Gastroesophageal sphincter (tissue), 4 donors: ENCODE results near the gene EHD1. TPM values are rescaled to one million over a fixed set of nuclear protein-coding genes. Genes with fewer than 3 reads are reported as not detected.

ENCODE experiments used
- ATAC-seq: fragments of 150-250 bp; one replicate; pipeline ENCODE4 v1.9.1; 2016; ENCODE audit warnings: mild to moderate bottlenecking, moderate library complexity
- H3K27ac ChIP-seq, 4 donors: fragments of 200-600 bp; sonication (generic) in 3 of 4; 1 replicate in 3 of 4; 2 replicates in 1 of 4; pipeline ENCODE4 v1.5.1; 2016 to 2019
- H3K27me3 ChIP-seq: fragments of 200-600 bp; sonication (generic); one replicate; pipeline ENCODE4 v1.5.1; 2019
- H3K36me3 ChIP-seq, 2 donors: fragments of 200-600 bp; sonication (generic); one replicate each; pipeline ENCODE4 v1.5.1; 2019; ENCODE audit warnings: control low read depth in 1 of 2
- H3K4me1 ChIP-seq, 3 donors: fragments of 200-600 bp; sonication (generic); 1 replicate in 2 of 3; 2 replicates in 1 of 3; pipeline ENCODE4 v1.5.1; 2016 to 2019; ENCODE audit warnings: control low read depth in 2 of 3
- H3K4me3 ChIP-seq, 2 donors: fragments of 200-600 bp; sonication (generic); one replicate each; pipeline ENCODE4 v1.5.1; 2019; ENCODE audit warnings: mild to moderate bottlenecking in 1 of 2, moderate library complexity in 1 of 2
- H3K9me3 ChIP-seq, 3 donors: fragments of 200-600 bp; sonication (generic); one replicate each; pipeline ENCODE4 v1.5.1; 2017 to 2019; ENCODE audit warnings: control low read depth in 2 of 3
- EP300 ChIP-seq: sonication (generic); formaldehyde crosslinking; IDR thresholded peaks from one replicate; pipeline ENCODE4 v1.6.1; 2017; ENCODE audit warnings: antibody characterized with exemption, mild to moderate bottlenecking
- POLR2A ChIP-seq, 2 donors: fragments of 450-650 bp; IDR thresholded peaks; one replicate each; pipeline ENCODE4 v1.6.1; 2017; ENCODE audit warnings: antibody characterized with exemption in 2 of 2, mild to moderate bottlenecking in 2 of 2, moderate library complexity in 1 of 2
- POLR2AphosphoS5 ChIP-seq: sonication (generic); formaldehyde crosslinking; IDR thresholded peaks from one replicate; pipeline ENCODE4 v1.6.1; 2017; ENCODE audit warnings: antibody characterized with exemption
- WGBS, 2 donors: methylation state at CpG; one replicate each; pipeline ENCODE4 v1.1.5; 2018; ENCODE audit warnings: low coverage in 1 of 2; 5-methylcytosine and 5-hydroxymethylcytosine counted together
- total RNA-seq, 4 donors: library from RNA; depleted of rRNA; stranded (reverse); fragments of >200 nt; gene quantifications; one replicate each; pipeline ENCODE4 v1.1.0, GENCODE V29; 2016
- TF ChIP-seq, protein P1 (sequence below), 4 experiments: fragments of 200-600 bp in 2 of 4; fragments of 450-650 bp in 2 of 4; sonication (generic) in 1 of 4; IDR thresholded peaks; one replicate each; pipeline ENCODE4 v1.5.1; 2017 to 2019; ENCODE audit warnings: antibody characterized with exemption in 4 of 4, mild to moderate bottlenecking in 2 of 4, moderate library complexity in 2 of 4

Gene EHD1
- total RNA-seq, 4 donors from 2014 or later, result 92.1 to 188 (median 101) TPM

DNA sequence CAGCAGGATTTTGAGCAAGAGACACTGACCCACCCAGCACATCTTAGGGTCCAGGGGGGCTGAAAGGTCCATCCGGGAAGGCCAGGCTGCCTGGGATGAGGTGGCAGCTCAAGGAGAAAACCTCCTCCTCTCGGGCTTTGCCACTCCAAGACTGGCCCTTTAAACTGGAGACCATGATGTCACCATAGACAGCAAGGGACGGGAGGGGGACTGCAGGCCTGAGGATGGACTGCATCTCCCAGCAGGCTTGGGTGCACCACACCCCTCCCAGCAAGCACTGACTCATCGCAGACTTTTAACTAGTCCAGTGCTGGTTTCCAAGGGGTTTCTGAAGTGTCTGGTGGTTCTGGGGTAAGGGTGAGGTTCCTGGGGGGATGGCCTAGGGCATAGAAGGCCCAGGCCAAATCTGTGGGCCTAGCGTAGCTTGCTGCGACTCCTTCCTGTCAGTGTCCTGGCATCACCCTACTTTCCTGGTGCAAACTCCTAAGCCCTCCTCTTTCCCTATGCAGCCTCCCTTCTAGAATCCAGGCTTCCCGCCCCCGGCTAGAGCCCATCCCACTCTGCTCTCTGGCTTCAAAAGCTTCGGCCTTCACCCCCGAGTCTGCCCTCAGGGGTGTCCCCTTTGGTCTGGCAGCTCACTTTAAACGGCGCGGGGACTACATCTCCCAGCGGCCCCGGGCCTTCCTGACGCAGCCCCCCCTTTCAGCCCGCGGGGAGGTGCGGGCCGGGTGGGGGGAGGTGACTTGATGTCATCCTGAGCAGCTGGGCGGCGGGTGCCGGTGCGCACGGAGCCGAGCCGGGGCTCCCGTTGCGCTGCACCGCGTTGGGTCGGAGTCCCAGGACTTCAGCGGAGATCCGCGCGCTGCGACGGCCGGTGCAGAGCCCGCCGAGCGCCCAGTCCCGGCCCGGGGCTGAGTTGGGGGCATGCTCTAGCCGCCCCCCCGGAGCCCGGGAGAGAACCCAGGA lies 45.8 kb upstream of the EHD1 start, which contains the start of gene PPP2R5B:
Gene PPP2R5B, plus strand, starts transcription at position 746 of the 966 bp plus-strand sequence. CDS start 1,046 bp downstream, outside the sequence.
- peak; percentile 98 for ATAC-seq
- 0% methylated on average over 2 to 4 of the region's 47 CpGs for WGBS, 2 donors
- peaks cover 0 to 36% (median 20%) of the 10 kb centered on the region in 3 donors for H3K4me1 ChIP-seq

GRCh38 chr11:64923151-64923661 lies 44.8 kb upstream of the EHD1 start:
- TF ChIP-seq EP300, result no peak
- no peak for TF ChIP-seq POLR2A (IDR thresholded peaks at IDR 0.05)
- TF ChIP-seq, protein P1, sequence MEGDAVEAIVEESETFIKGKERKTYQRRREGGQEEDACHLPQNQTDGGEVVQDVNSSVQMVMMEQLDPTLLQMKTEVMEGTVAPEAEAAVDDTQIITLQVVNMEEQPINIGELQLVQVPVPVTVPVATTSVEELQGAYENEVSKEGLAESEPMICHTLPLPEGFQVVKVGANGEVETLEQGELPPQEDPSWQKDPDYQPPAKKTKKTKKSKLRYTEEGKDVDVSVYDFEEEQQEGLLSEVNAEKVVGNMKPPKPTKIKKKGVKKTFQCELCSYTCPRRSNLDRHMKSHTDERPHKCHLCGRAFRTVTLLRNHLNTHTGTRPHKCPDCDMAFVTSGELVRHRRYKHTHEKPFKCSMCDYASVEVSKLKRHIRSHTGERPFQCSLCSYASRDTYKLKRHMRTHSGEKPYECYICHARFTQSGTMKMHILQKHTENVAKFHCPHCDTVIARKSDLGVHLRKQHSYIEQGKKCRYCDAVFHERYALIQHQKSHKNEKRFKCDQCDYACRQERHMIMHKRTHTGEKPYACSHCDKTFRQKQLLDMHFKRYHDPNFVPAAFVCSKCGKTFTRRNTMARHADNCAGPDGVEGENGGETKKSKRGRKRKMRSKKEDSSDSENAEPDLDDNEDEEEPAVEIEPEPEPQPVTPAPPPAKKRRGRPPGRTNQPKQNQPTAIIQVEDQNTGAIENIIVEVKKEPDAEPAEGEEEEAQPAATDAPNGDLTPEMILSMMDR (IDR thresholded peaks at IDR 0.05), result no peak
- TF ChIP-seq POLR2AphosphoS5, result no peak
- ATAC-seq, result no peak
- peaks cover 0 to 17% of the 10 kb centered on the region in 2 donors for H3K36me3 ChIP-seq
- no peaks in the 10 kb centered on the region for H3K27me3 ChIP-seq
- peaks cover 0 to 47% (median 24%) of the 10 kb centered on the region in 3 donors for H3K4me1 ChIP-seq
- no peaks in the 10 kb centered on the region for H3K9me3 ChIP-seq
- H3K27ac ChIP-seq, result peak overlapping the region in 3 of 4 donors; percentile 91 to 97 (median 95)
- no CpG with 5 or more reads among the region's 11 CpGs for WGBS, 2 donors
- peak overlapping the region in 1 of 2 donors; percentile 97 for H3K4me3 ChIP-seq

More for the DNA sequence above, 45.8 kb upstream of the EHD1 start, which contains the start of gene PPP2R5B:
- Histone ChIP-seq H3K9me3 (no peaks in the 10 kb centered on the region), H3K36me3 (peaks cover 0 to 27% of the 10 kb centered on the region in 2 donors), H3K27ac (peak within 1 kb of the TSS; percentile 81 to 97 (median 93)), H3K27me3 (no peaks in the 10 kb centered on the region), H3K4me3 (peak within 1 kb of the TSS; percentile 95 to 97)
- peak; percentile 87 to 88 for TF ChIP-seq POLR2A (IDR thresholded peaks at IDR 0.05)
- TF ChIP-seq EP300, result no peak
- TF ChIP-seq POLR2AphosphoS5, result peak; percentile 91
- TF ChIP-seq, protein P1 (IDR thresholded peaks at IDR 0.05), result peak in 1 of 4 experiments; percentile 17

DNA sequence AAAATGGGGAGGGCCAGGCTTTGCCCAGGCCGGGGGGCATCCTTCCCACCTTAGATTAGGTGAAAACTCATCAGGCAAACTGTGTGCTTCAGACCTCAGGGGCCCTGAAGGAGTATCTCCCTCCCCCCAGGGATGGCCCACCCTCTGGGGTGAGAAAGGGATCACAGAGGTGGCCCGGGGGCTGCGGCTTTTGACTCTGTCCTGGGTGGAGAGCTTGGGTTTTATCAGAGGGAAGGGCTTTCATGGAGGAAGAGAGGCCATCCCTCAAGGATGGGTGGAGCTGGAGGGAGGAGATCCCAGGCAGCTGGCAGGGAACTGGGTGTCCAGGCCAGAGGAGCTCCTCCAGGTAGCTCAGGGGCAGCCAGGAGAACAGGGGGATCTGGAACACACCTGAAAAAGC lies 43.0 kb upstream of the EHD1 start:
- TF ChIP-seq POLR2AphosphoS5 (no peak), EP300 (no peak), POLR2A (IDR thresholded peaks at IDR 0.05) (no peak)
- TF ChIP-seq, protein P1 (IDR thresholded peaks at IDR 0.05), result no peak
- no peak overlapping the region for H3K27ac ChIP-seq
- no CpG with 5 or more reads among the region's 3 CpGs for WGBS, 2 donors
- H3K36me3 ChIP-seq, result no peaks in the 10 kb centered on the region
- no peaks in the 10 kb centered on the region for H3K27me3 ChIP-seq
- no peak for ATAC-seq
- no peaks in the 10 kb centered on the region for H3K9me3 ChIP-seq
- H3K4me3 ChIP-seq, result no peak overlapping the region
- H3K4me1 ChIP-seq, result peaks cover 0 to 50% (median 28%) of the 10 kb centered on the region in 3 donors

- no peaks in the 10 kb centered on the region for H3K27me3 ChIP-seq
Measured at GRCh38 chr11:64920124-64920523, 41.7 kb upstream of the EHD1 start.

More at GRCh38 chr11:64920124-64920523, 41.7 kb upstream of the EHD1 start:
- Histone ChIP-seq H3K36me3 (no peaks in the 10 kb centered on the region), H3K27ac (no peak overlapping the region), H3K4me3 (no peak overlapping the region), H3K4me1 (peaks cover 2 to 50% (median 26%) of the 10 kb centered on the region in 3 donors), H3K9me3 (no peaks in the 10 kb centered on the region)
- ATAC-seq, result no peak
- WGBS, 2 donors, result 88 to 89% methylated on average over 1 of the region's 2 CpGs
- TF ChIP-seq, protein P1 (IDR thresholded peaks at IDR 0.05), result no peak
